Skin epidermis (tissue), 12 donors: ENCODE measurements around the gene ZNF526.

Source experiments
- H3K27ac ChIP-seq, 21 experiments: fragments of 200-600 bp; sonication (generic) in 11 of 21; one replicate each; pipeline ENCODE4 v1.5.0; 2020; ENCODE audit warnings: mild to moderate bottlenecking in 3 of 21, inconsistent platforms in 2 of 21, moderate library complexity in 2 of 21
- H3K4me3 ChIP-seq, 7 experiments: fragments of 200-600 bp; sonication (generic) in 2 of 7; one replicate each; pipeline ENCODE4 v1.5.0; 2020; ENCODE audit warnings: inconsistent platforms in 2 of 7, mild to moderate bottlenecking in 2 of 7, moderate library complexity in 1 of 7

The ZNF526 gene

DNA sequence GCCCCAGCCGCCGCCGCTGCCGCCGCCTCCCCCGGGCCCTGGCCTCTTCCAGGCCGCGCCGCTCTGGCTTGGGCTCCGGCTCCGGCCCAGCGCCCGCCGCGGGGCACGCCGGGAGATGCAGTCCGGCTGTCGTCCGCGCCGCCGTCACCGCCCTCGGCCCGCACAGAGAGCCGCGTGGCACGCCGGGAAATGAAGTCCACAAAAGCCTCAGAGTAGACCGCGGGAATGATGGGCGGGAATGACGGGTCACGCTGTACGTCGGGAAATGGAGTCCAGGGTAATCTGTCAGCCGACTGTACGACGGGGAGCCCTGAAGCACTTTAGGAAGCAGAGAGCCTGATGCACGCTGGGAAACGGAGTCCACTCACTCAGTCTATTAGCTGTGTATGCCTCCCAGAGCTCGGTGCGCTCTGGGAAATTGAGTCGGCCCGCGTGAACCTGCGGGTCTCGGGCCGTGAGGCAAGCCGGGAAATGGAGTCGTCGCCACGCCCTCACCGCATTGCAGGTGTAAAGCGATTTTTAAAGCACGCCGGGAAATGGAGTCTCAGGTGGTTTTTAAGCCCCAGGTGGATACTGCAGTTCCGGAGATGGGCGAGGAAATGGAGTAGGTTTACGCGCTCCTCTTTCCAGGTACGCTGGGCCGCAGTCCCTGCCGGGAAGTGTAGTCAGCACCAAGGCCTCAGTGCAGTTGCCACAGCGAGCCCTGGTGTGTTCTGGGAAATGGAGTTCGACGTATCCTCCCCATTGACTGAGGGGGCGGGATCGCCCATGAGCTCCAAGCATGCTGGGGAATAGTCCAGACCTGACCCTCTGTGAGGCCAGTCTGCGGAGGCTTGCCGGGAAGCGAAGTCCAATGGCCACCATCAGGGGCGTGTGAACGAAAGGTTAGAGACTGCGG, 22.6 kb downstream of the ZNF526 start, which contains the start of gene GSK3A:
Gene GSK3A (minus strand): TSS at position 91 of the 898 bp plus-strand sequence. CDS start 137 bp downstream, outside the sequence.
- H3K27ac ChIP-seq = peak within 1 kb of the TSS; percentile 83 to 98 (median 92)
- peak within 1 kb of the TSS; percentile 58 to 87 (median 79) for H3K4me3 ChIP-seq

DNA sequence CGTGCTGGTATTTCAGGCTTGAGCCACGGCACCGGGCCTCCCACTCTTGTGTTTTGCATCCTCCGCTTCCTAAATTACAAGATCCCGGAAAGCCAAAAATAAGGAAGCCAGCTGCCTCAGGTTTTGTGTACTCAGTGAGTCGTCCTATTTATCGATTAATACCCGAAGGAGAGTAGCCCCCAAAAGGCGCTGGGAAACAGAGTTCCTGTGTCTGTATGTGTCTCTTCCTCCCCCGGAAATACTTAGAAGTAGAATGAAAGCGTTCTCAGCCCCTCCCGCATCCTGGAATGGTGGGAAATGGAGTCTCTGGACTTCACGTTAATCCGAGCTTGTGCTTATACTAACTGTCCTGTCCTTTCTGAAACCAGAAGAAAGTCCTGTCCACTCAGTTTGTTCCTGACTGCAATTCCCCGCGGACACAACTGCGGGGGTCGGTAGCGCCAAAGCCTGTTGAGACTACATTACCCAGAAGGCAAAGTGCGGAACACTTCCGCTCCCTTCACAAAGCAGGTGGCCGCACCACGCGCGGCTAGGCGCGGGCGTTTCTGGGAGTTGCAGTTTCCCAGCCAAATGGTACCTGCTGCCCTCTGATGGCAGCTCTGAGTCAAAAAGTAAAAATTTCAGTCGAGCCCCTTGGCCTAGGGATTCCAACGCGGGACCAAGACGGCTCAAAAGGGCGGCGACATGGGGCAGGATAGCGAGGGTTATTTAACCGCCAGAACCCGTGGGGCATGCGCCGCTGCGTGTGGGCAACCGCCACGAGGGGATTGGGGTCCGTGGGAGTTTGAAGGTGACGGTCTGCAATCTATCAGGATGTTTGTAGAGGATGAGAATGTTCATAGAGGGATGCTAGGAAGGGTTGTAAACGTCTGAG, 24.5 kb downstream of the ZNF526 start:
- H3K27ac ChIP-seq = peak overlapping the region in 20 of 21 experiments; percentile 43 to 98 (median 86)
- H3K4me3 ChIP-seq = peak overlapping the region; percentile 36 to 87 (median 77)

DNA sequence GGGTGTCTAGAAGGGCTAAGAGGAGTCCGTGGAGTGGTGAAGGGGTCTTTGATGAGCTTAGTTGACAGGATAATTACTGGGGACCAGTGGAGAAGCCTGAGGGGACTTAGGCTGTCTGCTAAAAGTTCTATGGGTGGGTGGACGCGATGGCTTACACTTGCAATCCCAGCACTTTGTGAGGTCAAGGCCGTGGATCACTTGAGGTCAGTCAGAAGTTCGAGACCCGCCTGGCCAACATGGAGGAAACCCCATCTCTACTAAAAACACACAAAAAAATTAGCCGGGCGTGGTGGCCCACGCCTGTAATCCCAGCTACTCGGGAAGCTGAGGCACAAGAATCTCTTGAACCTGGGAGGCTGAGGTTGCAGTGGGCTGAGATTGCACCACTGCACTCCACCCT, 25.1 kb downstream of the ZNF526 start:
- Histone ChIP-seq H3K27ac (peak overlapping the region in 17 of 21 experiments; percentile 7 to 98 (median 87)), H3K4me3 (peak overlapping the region in 1 of 7 experiments; percentile 36)

DNA sequence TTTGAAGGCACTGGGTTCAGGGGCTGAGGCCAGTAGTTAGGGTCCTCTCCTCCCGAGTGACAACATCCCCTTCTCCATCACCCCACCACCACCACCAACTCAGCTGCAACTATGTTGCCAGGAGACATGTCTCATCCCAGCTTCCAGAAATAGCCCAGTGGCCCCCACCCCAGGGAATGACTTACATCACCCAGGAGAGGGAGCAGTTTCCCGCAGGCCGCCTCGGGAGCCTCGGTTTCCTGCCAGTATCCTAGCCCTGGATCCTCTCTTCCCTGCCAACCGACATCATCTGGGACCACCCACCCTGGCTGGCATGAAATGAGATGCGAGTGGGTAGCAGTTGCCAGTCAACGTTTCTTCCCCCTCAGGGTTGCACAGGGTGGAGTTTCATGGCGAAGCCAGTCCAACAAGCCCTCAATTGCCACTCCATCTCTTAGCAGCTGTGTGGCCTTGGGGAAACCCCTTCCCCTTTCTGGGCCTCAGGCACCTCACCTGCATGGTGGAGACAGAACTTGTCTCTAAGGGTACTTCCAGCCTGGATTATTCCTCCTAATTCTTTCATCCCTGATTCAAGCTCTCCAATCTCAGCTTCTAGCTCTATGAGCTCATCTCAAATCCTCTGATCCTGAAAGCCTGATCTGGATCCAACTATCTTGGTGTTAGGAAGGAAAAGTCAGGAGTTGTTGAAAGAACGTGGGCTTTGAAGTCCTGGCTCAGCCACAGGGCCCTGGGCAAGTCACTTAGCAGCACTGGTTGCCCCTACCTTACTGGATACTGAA, 26.2 kb downstream of the ZNF526 start:
- peak overlapping the region in 17 of 21 experiments; percentile 18 to 100 (median 67) for H3K27ac ChIP-seq
- H3K4me3 ChIP-seq = no peak overlapping the region

DNA sequence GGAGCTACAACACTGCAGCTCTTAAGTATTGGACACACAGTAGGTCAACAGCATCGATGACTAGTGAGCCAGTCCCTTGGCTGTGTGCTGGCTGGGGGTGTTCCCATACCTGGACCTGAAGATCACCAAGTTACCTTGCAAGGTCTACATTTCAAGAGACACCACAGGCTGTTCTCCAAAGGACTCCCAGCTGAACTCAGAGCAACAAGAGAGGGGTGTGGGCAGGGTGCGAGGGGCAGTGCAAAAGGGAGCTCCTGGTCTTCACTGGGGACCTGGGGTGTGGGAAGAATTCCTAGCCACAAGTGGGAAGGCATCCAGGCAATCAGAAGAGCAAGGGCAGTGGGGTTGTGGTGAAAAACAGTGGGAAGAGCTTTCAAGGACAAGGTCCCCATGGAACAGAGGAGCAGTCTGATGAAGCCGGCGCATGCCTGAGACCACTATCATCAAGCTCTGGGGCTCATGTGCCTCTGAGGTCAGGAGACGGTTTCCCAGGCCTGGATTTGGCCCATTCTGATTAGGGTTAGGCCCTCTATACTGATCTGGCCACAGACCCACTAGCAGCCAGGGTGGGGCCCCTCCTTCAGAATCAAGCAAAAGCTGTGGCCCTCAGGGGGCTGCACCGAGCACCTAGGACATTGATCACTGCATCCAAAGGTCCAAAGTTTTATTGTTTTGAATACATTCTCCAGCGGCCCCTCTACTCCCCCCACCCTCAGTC, 27.0 kb downstream of the ZNF526 start:
- Histone ChIP-seq H3K27ac (peak overlapping the region in 17 of 21 experiments; percentile 18 to 100 (median 57)), H3K4me3 (no peak overlapping the region)

DNA sequence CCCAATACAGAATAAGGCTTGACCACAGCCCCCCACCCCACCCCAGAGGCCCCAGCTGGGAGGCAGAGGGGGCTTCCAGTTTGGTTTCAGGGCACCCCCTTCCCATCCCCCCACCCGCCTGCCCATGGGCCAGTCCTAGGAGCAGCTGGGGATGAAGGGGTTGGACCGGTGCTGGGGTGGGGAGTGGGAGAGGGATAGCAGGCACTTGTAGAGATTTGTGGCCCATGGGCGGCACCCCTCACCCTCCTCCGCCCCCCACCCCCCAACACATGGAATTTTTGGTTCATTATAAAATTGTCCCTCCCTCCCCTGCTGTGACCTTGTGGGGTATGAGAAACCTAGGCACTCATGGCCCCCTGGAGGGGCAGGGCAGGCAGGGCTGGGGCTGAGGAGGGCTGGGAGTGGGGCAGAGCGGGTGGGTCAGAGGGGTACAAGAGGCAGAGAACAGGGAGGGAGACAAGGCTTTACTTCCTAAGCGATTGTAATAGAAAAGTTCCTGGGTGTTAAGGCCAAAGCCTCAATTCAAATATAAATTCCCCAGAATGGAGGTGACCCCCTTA, 27.6 kb downstream of the ZNF526 start:
- Histone ChIP-seq H3K4me3 (no peak overlapping the region), H3K27ac (peak overlapping the region in 12 of 21 experiments; percentile 35 to 100 (median 76))

DNA sequence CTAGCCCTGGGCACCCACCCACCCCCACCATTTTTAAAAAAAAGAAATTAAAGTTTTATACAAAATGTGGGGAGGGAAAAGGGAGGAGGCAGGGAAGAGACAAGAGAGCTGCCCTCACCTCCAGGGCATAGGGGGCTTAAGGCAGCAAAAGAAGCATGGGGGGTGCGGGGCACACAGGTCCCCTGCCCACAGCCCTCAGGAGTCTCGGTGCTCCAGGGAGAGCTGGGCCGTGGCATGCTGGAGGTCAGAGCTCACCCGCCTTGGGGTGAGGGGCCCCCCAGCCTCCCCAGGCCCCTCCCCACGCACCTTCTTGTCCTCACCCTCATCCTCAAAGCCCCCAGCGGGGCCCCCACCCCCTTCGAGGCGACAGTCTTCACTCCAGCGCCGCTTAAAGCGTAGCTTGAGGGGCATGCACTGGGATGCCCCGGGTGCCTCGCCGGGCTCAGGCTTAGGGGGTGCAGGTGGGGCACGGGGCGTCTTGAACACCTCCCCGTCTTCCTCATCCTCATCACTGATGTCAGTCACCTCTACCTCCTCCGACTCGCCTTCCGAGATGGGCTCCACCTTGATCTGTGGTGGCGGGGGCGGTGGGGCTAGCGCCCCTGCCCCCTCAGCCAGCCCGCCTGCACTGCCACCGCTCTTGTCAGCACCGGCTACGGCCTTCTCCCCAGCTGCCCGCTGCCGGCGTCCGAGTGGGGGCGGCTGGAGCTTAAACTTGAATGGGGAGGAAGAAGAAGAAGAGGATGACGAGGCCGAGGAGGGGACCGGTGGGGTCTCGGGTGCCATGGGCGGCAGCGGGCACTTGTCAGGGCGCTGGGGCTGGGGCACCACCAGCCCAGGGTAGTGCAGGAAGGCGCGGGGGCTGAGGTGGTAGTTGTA, 28.4 kb downstream of the ZNF526 start:
- H3K4me3 ChIP-seq = no peak overlapping the region
- H3K27ac ChIP-seq = peak overlapping the region in 9 of 21 experiments; percentile 31 to 100 (median 98)

DNA sequence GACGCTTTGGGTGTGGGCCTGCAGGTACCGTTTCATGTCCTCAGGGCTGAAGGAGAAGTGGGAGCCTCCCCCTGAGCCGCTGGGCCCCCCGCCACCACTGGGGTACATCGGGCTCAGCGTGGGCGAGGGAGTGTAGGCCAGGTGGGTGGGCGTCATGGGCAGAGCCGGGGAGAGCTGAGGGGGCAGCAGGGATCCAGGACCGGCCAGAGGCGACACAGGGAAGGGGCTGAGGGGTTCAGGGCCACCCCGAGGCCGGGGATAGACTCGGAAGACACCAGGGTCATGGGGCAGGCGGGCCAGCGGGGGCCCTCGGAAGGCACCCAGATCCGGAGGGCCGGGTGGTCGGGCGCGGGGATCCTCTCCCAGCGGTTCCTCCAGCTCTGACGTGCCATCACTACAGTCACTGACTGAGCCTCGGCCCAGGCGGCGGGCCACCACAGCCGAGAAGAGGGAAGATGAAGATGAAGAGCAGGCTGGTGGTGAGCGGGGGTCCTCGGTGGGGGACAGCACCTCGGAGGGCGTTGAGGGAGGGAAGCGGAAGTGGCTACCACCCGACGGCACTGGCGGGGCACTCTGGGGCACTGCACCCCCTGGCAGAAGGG, 29.1 kb downstream of the ZNF526 start:
- H3K4me3 ChIP-seq = no peak overlapping the region
- peak overlapping the region in 10 of 21 experiments; percentile 32 to 100 (median 98) for H3K27ac ChIP-seq

DNA sequence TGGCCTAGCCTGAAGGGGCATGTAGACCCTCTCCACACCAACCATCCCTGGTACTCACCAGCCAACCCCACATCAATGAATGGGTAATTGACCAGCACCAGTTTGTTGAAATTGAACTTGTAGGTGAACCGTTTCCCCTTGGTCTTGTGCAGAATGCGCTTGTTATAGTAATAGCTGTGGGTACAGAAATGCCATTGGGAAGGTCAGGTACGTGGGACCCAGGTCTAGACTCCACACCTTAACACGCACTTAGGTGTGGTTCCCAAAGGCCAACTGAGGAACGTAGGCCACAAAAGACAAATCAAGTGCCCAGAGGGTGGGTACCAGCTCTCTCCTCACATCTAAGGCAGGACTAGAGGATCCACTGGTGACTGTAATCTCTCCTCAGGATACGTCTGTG, 29.7 kb downstream of the ZNF526 start:
- peak overlapping the region in 17 of 21 experiments; percentile 0 to 100 (median 98) for H3K27ac ChIP-seq
- no peak overlapping the region for H3K4me3 ChIP-seq

DNA sequence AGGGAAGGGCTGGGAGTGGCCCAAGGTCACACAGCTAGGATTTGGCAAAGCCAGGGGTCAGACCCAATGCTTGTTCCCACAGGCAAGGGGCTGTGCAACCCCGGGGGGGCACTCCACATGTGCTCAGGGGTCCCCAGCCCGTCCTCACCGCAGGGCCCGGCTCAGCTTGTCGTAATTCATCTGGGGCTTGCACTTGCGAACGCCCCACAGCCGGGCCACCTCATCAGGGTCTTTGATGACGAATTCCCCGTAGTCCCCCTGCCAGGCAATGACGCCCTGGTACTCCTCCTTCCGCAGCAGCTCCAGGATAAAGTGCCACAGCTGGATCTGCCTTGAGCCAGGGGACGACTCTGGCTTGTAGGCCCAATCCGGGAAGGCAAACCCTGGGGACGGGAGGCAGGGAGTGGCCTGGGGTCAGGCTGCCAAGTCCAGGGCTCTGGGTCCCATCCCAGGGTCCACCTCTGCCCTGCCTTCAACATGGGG, 30.1 kb downstream of the ZNF526 start:
- H3K27ac ChIP-seq = peak overlapping the region in 20 of 21 experiments; percentile 0 to 100 (median 98)

DNA sequence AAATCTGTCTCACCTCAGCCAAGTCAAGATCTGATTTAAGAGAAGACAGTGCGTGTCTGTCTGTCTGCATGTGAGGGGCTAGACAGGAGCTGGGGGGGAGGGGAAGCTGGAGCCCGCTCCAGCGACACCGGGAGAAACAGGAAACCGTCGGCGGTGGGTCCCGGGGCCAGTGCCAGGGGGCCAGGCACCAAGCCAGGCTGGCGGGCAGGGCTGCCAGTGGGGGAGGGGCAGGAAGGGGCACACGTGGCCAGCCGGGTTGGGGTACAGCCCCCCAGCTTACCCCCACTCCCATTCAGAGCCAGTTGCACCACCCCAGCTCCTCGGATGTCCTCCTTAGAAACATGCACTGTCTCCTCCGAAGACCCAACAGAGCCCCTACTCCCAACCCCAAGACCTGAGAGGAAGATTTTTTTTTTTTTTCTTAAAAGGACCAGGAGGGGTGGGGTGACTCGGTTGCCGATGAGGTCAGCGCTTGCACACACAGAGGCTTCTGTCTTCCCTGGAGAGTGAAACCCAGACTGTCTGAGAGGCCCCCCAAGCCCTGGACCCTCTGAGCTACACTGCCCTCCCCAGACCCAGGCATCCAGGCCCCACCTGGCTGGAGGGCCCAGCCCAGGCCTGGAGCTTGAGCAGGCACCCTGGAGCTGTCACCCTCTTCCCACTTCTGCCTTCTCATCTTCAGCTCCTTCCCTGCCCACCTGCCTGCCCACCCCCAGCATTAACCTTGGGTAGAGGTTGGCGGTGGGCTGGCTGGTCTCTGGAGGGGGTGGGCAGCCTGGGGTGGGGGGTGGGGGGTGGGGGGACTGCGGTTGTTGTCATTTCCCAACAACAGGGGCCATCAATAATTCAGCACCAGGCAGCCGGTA, 30.8 kb downstream of the ZNF526 start:
- Histone ChIP-seq H3K4me3 (peak overlapping the region in 3 of 7 experiments; percentile 0 to 92 (median 8)), H3K27ac (peak overlapping the region in 20 of 21 experiments; percentile 0 to 100 (median 98))

More for the DNA sequence above, 30.1 kb downstream of the ZNF526 start:
- H3K4me3 ChIP-seq = peak overlapping the region in 1 of 7 experiments; percentile 92

DNA sequence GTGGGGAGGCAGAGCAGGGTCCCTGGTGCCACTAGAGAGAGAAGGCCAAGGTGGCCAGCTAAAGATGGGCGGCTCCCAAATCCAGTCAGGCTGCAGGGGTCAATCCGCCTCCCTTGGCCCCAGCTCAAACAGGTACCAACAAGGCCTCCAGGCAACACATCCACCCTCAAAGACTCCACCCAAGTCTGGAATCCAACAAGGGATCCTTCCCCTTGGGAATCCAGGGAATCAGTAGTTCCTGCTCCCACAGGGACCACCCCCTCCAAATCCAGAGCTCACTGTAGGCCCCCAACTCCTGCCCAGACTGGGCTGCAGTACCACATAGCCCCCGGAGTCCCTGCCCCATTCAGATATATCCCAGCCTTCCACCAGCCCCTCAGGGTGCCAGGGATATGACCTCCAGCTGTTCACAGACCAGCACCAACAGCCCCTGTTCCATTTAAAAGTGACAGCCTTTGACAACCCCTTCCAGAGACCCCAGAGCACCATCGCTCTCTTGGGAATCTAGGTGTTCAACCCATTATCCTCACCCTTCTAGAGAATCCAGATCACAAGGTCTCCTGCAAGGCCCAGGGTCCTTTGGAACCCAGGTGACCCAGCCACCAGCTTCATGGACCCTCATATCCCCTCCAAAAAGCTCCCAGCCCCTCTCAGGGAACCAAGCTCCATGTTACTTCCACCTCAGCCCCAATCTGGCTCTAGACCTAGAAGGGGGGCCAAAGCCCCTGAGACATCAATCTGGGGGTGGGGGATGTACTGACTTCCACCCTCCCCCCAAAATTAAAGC, 31.7 kb downstream of the ZNF526 start:
- Histone ChIP-seq H3K27ac (peak overlapping the region in 20 of 21 experiments; percentile 88 to 100 (median 98)), H3K4me3 (peak overlapping the region; percentile 76 to 100 (median 94))

DNA sequence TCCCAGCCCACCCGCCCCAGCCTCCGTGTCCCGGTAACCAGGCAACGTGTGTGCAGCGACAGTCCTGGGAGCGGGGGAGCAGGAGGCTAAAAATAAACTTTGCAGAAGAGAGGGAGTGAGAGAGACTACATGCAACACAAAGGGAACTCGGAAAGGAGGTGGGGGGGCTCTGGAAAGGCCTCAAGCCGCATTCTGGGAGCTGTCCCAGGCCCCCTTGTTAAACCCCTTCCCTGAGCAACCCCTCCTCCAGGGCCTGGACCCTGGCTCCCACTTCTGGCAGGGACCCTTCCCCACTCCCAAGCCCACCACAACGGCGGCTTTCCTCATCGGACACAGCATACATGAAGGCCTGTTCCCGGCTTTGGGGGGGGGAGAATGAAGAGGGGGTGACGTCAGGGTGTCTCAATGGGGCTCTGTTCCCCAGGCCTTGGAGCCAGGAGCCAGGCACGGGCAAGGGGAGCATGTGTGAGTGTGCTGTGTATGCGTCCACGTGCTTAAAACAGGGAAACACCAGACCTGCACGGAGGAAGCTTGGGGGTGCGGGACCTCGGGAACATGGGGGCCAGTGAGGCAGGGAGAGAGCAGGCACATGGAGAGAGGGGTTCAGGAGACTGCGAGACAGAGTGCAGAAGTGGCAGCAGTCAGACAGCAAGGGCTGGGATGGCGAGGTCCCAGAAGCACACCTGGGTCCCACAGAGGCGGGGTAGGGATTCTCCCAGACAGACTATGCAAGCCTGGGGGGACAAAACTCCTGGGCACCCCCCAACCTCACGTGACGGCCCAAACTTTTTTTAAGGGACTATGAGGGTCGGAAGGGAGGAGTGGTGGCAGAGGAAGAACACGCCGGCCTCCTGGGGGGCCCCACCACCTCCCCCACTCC, 32.5 kb downstream of the ZNF526 start:
- Histone ChIP-seq H3K4me3 (peak overlapping the region; percentile 76 to 100 (median 94)), H3K27ac (peak overlapping the region; percentile 88 to 100 (median 98))
